G401.6 (cell line): ENCODE measurements around the gene TRIM69.
A peak's percentile ranks its signal among the peaks of the same experiment; 100 is the strongest.
"Not testable (repeated sequence)": the region's sequence is repeated elsewhere in the genome, so short reads cannot be mapped to it uniquely, and the experiment has no call there.

Experiments used
- FAIRE-seq: peaks from 2 replicates; lab custom pipeline; 2012; peaks lifted over from hg19 to GRCh38; lab: Jason Lieb, UNC

TRIM69 gene, protein sequence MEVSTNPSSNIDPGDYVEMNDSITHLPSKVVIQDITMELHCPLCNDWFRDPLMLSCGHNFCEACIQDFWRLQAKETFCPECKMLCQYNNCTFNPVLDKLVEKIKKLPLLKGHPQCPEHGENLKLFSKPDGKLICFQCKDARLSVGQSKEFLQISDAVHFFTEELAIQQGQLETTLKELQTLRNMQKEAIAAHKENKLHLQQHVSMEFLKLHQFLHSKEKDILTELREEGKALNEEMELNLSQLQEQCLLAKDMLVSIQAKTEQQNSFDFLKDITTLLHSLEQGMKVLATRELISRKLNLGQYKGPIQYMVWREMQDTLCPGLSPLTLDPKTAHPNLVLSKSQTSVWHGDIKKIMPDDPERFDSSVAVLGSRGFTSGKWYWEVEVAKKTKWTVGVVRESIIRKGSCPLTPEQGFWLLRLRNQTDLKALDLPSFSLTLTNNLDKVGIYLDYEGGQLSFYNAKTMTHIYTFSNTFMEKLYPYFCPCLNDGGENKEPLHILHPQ

DNA sequence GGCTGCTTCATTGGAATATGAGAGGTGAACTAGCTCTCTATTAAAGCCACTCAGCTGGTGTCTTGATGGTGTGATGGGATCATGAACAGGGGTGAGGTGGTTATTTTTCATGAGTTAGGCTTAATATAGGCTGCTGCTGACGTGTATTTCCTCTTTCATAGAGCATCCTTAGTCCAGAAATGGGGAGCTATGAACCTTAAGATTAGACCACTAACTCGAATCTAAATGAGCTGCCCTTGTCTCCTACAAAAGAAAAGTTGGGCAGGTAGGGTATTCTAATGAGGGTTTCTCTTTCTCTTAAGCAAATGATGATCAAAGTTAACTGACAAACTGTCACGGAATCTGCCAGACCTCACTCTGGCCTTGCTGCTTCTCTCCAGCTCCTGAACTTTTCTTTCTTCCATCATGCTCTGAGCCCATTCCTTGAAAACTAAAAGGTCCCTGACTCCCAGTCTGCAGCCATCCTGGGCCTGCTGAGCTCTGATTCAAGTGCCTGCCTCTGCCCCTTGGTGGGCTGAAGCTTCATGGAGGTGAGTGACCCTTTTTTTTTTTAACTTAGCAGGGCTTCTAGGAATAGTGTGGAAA is at the start of gene TRIM69:
Gene TRIM69 (plus strand): TSS at position 348 of the 585 bp plus-strand sequence. CDS start 177 bp downstream, at position 525.
- no peak for FAIRE-seq

DNA sequence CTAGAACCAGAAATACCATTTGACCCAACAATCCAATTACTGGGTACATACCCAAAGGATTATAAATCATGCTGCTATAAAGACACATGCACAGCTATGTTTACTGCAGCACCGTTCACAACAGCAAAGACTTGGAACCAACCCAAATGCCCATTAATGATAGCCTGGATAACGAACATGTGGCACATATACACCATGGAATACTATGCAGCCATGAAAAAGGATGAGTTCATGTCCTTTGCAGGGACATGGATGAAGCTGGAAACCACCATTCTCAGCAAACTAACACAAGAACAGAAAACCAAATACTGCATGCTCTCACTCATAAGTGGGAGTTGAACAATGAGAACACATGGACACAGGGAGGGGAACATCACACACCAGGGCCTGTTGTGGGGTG is 47.0 kb upstream of the TRIM69 start:
- FAIRE-seq: not testable (repeated sequence)

DNA sequence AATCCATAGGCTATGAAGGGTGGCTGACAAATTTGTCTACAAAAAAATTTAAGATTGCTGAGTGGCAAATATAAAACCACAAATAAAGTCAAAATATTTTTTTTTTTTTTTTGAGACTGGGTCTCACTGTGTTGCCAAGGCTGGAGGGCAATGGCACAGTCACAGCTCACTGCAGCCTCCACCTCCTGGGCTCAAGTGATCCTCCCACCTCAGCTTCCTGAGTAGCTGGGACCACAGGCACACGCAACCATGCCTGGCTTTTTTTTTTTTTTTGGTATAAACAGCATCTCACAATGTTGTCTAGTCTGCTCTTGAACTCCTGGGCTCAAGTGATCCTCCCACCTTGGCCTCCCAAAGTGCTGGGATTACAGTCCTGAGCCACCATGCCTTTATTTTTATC is 46.1 kb upstream of the TRIM69 start:
- FAIRE-seq: not testable (repeated sequence)

DNA sequence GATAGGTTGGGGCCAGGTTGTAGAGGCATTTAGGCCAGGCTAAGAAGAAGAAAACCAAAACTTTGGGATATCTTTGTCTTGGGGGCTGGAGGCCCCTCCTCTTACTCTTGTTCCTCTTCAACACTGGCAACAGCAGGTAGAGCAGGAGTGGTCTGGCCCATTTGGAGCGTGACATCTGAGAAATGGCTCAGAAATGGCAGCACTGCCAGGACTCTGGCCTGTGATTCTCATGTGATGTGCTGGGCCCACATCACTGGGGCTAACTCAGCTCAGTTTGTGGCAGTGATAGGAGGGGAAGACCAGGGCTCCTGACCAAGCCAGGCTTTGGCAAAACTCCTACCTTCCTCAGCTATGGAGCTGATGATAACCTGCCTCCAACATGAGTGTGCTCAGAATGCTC is 43.7 kb upstream of the TRIM69 start:
- no peak for FAIRE-seq

DNA sequence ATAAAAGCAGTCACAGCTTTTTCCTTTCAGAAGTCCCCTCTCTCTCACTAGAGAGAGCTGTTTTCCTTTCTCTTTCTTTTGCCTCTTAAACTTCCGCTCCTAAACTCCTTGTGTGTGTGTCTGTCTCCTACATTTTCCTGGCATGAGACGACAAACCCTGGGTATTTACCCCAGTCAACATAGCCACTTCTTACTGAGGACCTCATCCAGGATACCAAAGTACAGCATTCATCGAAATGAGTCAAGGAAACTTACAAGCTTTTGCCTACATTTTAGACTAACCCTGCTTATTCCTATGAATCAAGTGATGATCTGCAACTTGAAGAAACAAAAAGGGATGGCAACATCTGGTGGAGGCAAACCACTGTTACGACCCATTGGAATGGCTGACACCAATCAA is 41.9 kb upstream of the TRIM69 start:
- FAIRE-seq: no peak

DNA sequence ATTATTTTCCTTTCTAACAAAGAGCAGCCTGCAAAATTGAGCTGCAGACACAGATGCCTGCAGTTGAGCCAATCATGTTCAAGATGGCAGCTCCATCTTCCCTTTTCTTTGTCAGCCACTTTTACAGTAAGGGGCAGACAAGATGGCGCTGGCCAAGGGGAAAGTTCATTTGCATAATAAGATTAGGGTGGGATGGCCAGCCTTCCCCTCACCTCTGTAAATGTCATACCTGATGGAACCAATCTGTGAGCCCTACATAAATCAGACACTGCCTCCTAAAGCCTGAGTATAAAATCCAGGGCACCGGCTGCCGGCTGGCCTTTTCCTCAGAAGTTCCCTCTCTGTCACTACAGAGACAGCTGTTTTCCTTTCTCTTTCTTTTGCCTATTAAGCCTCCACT is 41.0 kb upstream of the TRIM69 start:
- FAIRE-seq: no peak

DNA sequence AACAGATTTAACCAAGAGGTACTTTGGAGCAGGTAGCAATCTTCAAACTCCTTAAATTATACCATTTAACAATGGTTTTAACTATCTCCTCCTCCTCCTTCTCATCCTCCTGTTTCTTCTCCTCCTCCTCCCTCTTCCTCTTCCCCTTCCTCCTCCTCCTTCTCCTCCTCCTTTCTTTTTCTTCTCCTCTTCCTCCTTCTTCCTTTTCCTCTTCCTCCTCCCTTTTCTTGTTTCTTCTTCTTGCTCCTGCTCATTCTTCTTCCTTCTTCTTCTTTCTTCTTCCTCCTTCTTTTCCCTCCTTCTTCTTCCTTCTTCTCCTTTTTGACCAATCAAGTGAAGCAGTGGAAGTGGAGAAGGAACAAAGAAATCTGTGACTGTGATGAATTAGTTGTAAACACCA is 39.3 kb upstream of the TRIM69 start:
- FAIRE-seq: no peak

DNA sequence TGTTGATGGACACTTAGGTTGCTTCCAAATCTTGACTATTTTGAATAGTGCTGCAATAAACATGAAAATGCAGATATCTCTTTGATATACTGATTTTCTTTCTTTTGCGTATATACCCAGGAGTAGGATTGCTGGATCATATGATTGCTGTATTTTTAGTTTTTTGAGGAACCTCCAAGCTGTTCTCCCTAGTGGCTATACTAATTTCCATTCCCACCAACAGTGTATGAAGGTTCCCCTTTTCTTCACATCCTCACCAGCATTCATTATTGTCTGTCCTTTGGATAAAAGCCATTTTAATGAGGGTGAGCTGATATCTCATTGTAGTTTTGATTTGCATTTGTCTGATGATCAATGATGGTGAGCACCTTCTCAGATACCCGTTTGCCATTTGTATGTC is 37.7 kb upstream of the TRIM69 start:
- FAIRE-seq: no peak

DNA sequence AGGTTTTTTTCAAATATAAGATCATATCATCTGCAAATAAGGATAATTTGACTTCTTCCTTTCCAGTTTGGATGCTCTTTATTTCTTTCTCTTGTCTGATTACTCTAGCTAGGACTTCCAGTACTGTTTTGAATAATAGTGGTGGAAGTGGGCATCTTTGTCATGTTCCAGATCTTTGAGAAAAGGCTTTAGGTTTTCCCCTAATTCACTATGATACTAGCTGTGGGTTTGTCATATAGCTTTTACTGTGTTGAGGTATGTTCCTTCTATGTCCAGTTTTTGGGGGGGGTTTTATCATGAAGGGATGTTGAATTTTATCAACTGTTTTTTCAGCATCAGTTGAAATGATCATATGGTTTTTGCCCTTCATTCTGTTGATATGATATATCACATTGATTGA is 35.7 kb upstream of the TRIM69 start:
- FAIRE-seq: not testable (repeated sequence)

DNA sequence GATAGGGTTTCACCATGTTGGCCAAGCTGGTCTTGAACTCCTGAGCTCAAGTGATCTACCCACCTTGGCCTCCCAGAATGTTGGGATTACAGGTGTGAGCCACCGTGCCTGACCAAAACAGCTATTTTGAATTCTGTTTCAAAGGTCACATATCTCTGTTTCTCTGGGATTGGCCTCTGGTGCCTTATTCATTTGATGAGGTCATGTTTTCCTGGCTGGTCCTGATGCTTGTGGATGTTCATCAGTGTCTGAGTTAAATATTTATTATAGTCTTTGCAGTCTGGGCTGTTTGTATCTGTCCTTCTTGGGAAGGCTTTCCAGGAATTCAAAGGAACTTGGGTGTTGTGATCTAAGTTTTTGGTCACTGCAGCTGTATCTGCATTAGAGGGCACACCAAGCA is 30.3 kb upstream of the TRIM69 start:
- no peak for FAIRE-seq

DNA sequence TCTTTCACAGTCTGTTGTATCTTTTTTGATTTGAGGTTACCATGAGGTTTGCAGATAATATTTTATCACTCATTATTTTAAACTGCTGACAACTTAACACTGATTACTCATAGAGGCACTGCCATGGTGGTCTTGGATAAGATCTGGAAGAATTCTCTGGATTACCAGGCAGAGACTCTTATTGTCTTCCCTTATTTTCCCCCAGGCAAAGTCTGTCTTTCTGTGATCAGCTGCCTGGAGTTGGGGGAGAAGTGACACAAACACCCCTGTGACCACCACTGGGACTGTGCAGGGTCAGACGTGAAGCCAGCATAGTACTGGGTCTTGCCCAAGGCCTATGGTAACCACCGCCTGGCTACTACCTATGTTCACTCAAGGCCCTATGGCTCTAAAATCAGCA is 29.9 kb upstream of the TRIM69 start:
- no peak for FAIRE-seq

DNA sequence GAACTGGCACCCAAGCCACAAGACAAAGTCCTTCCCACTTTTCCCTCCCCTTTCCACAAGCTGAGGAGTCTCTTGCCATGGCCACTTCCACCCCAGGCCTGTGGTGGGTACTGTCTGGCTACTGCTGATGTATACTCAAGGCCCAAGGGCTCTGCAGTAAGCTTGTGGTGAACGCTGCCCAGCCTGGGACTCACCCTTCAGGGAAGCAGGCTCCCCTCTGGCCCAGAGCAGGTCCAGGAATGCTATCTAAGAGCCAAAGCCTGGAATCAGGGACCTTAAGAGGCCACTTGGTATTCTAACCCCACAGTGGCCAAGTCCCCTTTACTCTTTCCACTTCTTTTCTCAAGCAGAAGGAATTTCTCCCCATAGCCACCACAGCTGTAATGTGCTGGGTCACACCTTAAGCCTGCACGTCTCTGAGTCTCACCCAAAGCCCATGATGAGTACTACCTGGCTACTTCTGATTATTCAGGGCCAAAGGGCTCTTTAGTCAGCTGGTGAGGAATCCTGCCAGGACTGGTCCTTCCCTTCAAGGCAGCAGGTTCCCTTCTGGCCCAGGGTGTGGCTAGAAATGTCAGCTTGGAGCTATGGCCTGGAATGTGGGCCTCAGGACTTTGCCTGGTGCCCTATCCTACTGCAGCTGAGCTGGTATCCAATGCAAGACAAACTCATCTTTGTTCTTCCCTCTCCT is 29.2 kb upstream of the TRIM69 start:
- no peak for FAIRE-seq

DNA sequence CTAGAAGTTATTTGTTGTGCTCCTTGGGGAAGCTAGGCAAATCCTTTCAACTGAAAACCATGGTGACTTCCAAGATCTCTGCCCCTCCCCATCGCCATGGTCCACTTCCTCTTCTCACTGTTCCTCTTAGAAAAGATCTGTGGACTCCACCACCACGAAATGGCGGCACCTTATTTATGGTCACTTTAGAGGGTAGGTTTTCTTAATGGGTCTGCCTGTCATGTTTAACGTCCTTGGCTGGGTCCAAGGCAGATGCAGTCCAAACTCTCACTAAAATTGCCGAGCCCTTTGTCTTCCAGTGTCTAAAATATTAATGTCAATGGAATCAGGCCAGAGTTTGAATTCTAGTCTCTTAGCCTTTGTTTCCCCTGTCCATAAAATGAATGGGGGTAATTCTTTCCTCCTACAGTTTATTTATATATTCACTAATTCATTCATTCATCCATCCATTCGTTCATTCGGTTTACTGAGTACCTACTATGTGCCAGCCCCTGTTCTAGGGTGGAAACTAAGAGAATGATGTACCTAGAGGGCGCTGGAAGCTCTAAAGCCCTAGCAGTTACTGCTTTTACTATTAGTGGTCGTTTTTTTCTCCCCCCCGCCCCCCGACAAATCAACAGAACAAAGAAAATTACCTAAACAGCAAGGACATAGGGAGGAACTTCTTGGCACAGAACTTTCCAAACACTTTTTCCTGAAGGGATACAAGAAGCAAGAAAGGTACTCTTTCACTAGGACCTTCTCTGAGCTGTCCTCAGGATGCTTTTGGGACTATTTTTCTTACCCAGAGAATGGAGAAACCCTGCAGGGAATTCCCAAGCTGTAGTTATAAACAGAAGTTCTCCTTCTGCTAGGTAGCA is 25.9 kb upstream of the TRIM69 start:
- FAIRE-seq: no peak

DNA sequence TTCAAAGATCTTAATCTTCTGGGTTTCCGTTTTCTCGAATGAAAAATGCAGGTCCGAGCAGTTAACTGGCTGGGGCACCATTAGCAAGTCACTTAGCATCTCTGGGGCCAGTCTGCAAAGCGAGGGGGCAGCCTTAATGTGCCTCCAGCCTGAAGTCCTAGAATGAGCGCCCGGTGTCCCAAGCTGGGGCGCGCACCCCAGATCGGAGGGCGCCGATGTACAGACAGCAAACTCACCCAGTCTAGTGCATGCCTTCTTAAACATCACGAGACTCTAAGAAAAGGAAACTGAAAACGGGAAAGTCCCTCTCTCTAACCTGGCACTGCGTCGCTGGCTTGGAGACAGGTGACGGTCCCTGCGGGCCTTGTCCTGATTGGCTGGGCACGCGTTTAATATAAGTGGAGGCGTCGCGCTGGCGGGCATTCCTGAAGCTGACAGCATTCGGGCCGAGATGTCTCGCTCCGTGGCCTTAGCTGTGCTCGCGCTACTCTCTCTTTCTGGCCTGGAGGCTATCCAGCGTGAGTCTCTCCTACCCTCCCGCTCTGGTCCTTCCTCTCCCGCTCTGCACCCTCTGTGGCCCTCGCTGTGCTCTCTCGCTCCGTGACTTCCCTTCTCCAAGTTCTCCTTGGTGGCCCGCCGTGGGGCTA is 25.1 kb upstream of the TRIM69 start, which contains the start of the genes B2M and PATL2:
Gene B2M (plus strand): TSS at position 422 of the 647 bp plus-strand sequence. CDS start 30 bp downstream, at position 452.
Gene PATL2 (minus strand): TSS at position 228 of the 647 bp plus-strand sequence. CDS start 34,833 bp downstream, outside the sequence.
- peak; percentile 94 for FAIRE-seq

DNA sequence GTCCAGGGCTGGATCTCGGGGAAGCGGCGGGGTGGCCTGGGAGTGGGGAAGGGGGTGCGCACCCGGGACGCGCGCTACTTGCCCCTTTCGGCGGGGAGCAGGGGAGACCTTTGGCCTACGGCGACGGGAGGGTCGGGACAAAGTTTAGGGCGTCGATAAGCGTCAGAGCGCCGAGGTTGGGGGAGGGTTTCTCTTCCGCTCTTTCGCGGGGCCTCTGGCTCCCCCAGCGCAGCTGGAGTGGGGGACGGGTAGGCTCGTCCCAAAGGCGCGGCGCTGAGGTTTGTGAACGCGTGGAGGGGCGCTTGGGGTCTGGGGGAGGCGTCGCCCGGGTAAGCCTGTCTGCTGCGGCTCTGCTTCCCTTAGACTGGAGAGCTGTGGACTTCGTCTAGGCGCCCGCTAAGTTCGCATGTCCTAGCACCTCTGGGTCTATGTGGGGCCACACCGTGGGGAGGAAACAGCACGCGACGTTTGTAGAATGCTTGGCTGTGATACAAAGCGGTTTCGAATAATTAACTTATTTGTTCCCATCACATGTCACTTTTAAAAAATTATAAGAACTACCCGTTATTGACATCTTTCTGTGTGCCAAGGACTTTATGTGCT is 24.5 kb upstream of the TRIM69 start:
- no peak for FAIRE-seq

DNA sequence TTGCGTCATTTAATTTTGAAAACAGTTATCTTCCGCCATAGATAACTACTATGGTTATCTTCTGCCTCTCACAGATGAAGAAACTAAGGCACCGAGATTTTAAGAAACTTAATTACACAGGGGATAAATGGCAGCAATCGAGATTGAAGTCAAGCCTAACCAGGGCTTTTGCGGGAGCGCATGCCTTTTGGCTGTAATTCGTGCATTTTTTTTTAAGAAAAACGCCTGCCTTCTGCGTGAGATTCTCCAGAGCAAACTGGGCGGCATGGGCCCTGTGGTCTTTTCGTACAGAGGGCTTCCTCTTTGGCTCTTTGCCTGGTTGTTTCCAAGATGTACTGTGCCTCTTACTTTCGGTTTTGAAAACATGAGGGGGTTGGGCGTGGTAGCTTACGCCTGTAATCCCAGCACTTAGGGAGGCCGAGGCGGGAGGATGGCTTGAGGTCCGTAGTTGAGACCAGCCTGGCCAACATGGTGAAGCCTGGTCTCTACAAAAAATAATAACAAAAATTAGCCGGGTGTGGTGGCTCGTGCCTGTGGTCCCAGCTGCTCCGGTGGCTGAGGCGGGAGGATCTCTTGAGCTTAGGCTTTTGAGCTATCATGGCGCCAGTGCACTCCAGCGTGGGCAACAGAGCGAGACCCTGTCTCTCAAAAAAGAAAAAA is 23.9 kb upstream of the TRIM69 start:
- no peak for FAIRE-seq

DNA sequence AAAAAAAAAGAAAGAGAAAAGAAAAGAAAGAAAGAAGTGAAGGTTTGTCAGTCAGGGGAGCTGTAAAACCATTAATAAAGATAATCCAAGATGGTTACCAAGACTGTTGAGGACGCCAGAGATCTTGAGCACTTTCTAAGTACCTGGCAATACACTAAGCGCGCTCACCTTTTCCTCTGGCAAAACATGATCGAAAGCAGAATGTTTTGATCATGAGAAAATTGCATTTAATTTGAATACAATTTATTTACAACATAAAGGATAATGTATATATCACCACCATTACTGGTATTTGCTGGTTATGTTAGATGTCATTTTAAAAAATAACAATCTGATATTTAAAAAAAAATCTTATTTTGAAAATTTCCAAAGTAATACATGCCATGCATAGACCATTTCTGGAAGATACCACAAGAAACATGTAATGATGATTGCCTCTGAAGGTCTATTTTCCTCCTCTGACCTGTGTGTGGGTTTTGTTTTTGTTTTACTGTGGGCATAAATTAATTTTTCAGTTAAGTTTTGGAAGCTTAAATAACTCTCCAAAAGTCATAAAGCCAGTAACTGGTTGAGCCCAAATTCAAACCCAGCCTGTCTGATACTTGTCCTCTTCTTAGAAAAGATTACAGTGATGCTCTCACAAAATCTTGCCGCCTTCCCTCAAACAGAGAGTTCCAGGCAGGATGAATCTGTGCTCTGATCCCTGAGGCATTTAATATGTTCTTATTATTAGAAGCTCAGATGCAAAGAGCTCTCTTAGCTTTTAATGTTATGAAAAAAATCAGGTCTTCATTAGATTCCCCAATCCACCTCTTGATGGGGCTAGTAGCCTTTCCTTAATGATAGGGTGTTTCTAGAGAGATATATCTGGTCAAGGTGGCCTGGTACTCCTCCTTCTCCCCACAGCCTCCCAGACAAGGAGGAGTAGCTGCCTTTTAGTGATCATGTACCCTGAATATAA is 23.0 kb upstream of the TRIM69 start:
- FAIRE-seq: no peak

DNA sequence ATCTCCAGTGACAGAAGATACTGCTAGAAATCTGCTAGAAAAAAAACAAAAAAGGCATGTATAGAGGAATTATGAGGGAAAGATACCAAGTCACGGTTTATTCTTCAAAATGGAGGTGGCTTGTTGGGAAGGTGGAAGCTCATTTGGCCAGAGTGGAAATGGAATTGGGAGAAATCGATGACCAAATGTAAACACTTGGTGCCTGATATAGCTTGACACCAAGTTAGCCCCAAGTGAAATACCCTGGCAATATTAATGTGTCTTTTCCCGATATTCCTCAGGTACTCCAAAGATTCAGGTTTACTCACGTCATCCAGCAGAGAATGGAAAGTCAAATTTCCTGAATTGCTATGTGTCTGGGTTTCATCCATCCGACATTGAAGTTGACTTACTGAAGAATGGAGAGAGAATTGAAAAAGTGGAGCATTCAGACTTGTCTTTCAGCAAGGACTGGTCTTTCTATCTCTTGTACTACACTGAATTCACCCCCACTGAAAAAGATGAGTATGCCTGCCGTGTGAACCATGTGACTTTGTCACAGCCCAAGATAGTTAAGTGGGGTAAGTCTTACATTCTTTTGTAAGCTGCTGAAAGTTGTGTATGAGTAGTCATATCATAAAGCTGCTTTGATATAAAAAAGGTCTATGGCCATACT is 21.1 kb upstream of the TRIM69 start:
- no peak for FAIRE-seq
